Muscle of arm (tissue), 12 donors: ENCODE data around the gene CFAP206. TPM values are rescaled to one million over a fixed set of nuclear protein-coding genes. Genes with fewer than 3 reads are reported as not detected.
A peak's percentile ranks its signal among the peaks of the same experiment; 100 is the strongest.
"Not testable (repeated sequence)": the region's sequence is repeated elsewhere in the genome, so short reads cannot be mapped to it uniquely, and the experiment has no call there.

Source experiments
- DNase-seq: peaks from one replicate; pipeline ENCODE4 v3.0.0-alpha.2; 2013
- polyA plus RNA-seq, 12 donors: library from polyadenylated mRNA; unstranded; fragments of 120-200 nt; gene quantifications; one replicate each; pipeline ENCODE4 v1.2.1, GENCODE V29; 2013; ENCODE audit not compliant: insufficient read length in 12 of 12

Gene CFAP206
- polyA plus RNA-seq, 12 donors: 0.07 to 0.52 (median 0.18) TPM; not detected in 4

GRCh38 chr6:87419266-87419665 is 11.5 kb downstream of the CFAP206 start:
- DNase-seq: no peak

GRCh38 chr6:87420360-87420759 is 12.6 kb downstream of the CFAP206 start:
- DNase-seq: no peak

GRCh38 chr6:87421576-87421975 is 13.8 kb downstream of the CFAP206 start:
- DNase-seq: no peak

- no peak for DNase-seq
Observed at GRCh38 chr6:87426789-87427188, 19.0 kb downstream of the CFAP206 start.

GRCh38 chr6:87430499-87430898 is 22.7 kb downstream of the CFAP206 start:
- no peak for DNase-seq

GRCh38 chr6:87431263-87431662 is 23.5 kb downstream of the CFAP206 start:
- DNase-seq: no peak

GRCh38 chr6:87436435-87436834 is 28.7 kb downstream of the CFAP206 start:
- DNase-seq: peak; percentile 75

- DNase-seq: no peak
Observed at GRCh38 chr6:87441711-87442110, 33.9 kb downstream of the CFAP206 start.

- no peak for DNase-seq
Observed at GRCh38 chr6:87444362-87444761, 36.6 kb downstream of the CFAP206 start.

- no peak for DNase-seq
Observed at GRCh38 chr6:87465051-87465450, 57.3 kb downstream of the CFAP206 start.

GRCh38 chr6:87472525-87473418 is 65.0 kb downstream of the CFAP206 start, which contains the start of gene SLC35A1:
TSS of gene SLC35A1 (plus strand) at chr6:87472974. CDS start at chr6:87473004, 30 bp downstream.
- peak; percentile 91 for DNase-seq

- no peak for DNase-seq
Observed at GRCh38 chr6:87473419-87473903, 65.7 kb downstream of the CFAP206 start.

- no peak for DNase-seq
Observed at GRCh38 chr6:87481931-87482330, 74.2 kb downstream of the CFAP206 start.

GRCh38 chr6:87482366-87482765 is 74.6 kb downstream of the CFAP206 start:
- DNase-seq: no peak

GRCh38 chr6:87483929-87484328 is 76.2 kb downstream of the CFAP206 start:
- DNase-seq: no peak

GRCh38 chr6:87484491-87484890 is 76.7 kb downstream of the CFAP206 start:
- no peak for DNase-seq

GRCh38 chr6:87487555-87487954 is 79.8 kb downstream of the CFAP206 start:
- DNase-seq: no peak

GRCh38 chr6:87489326-87489725 is 81.6 kb downstream of the CFAP206 start:
- not testable (repeated sequence) for DNase-seq

- no peak for DNase-seq
Observed at GRCh38 chr6:87494761-87495422, 87.1 kb downstream of the CFAP206 start.

- DNase-seq: no peak
Observed at GRCh38 chr6:87498048-87498447, 90.3 kb downstream of the CFAP206 start.

GRCh38 chr6:87501809-87502572 is 94.2 kb downstream of the CFAP206 start:
- DNase-seq: no peak

GRCh38 chr6:87504441-87504840 is 96.7 kb downstream of the CFAP206 start:
- no peak for DNase-seq
